Left lung (tissue), 10 donors: ENCODE measurements around the gene GNAL. TPM values are rescaled to one million over a fixed set of nuclear protein-coding genes. Genes with fewer than 3 reads are reported as not detected.

Experiments
- ATAC-seq: fragments of 200-7000 bp; cut with Tn5 transposase; one replicate; pipeline ENCODE4 v1.9.1; 2020; ENCODE audit warnings: moderate library complexity
- DNase-seq, 4 donors: peaks; one replicate each; pipeline ENCODE4 v3.0.0-alpha.2; 2013 to 2020
- H3K27ac ChIP-seq, 2 donors: fragments of 200-600 bp; sonication (generic) in 1 of 2; one replicate each; pipeline versions ENCODE4 v1.5.0 to v1.8.0; 2020 to 2021
- H3K27me3 ChIP-seq, 2 donors: fragments of 200-600 bp; sonication (generic) in 1 of 2; one replicate each; pipeline versions ENCODE4 v1.5.0 to v1.8.0; 2020 to 2021
- H3K36me3 ChIP-seq, 2 donors: fragments of 200-600 bp; sonication (generic) in 1 of 2; one replicate each; pipeline versions ENCODE4 v1.5.0 to v1.8.0; 2020 to 2021
- H3K4me1 ChIP-seq, 2 donors: fragments of 200-600 bp; one replicate each; pipeline ENCODE4 v1.8.0; 2021
- H3K4me3 ChIP-seq, 2 donors: fragments of 200-600 bp; sonication (generic) in 1 of 2; one replicate each; pipeline versions ENCODE4 v1.5.0 to v1.8.0; 2020 to 2021; ENCODE audit warnings: mild to moderate bottlenecking in 1 of 2
- H3K9me3 ChIP-seq, 2 donors: fragments of 200-600 bp; sonication (generic) in 1 of 2; one replicate each; pipeline versions ENCODE4 v1.5.0 to v1.8.0; 2020 to 2021
- intact Hi-C, 2 donors: fragments of 100-400 bp; cut with DNase I; formaldehyde crosslinking; loops; one replicate each; pipeline versions ENCODE4 v1.11.2 to v1.14.2; 2022
- polyA plus RNA-seq, 6 donors: library from polyadenylated mRNA; unstranded; fragments of 120-200 nt; gene quantifications; one replicate each; pipeline ENCODE4 v1.2.1, GENCODE V29; 2013; ENCODE audit not compliant: insufficient read length in 6 of 6
- total RNA-seq, 2 donors: library from RNA; stranded (reverse); fragmentation: NEBNext Ultra II Directional; extraction: Animal tissue kit (Norgen Biotek cat#: 25700); gene quantifications; one replicate each; pipeline ENCODE4 v1.2.1, GENCODE V29; 2021
- TF ChIP-seq, protein P1 (sequence below), 2 donors: fragments of 200-600 bp; sonication (generic) in 1 of 2; IDR thresholded peaks; one replicate each; pipeline versions ENCODE4 v1.5.0 to v1.8.0; 2021; ENCODE audit warnings: antibody characterized with exemption in 2 of 2
- donor health status: DM: no; HTN: yes; CAD: no.
- donor health status: DM: no; HTN: no; CAD: no.

The GNAL gene
- total and polyA plus RNA-seq, 8 donors, result 1.8 to 5.7 (median 2.8) TPM

DNA sequence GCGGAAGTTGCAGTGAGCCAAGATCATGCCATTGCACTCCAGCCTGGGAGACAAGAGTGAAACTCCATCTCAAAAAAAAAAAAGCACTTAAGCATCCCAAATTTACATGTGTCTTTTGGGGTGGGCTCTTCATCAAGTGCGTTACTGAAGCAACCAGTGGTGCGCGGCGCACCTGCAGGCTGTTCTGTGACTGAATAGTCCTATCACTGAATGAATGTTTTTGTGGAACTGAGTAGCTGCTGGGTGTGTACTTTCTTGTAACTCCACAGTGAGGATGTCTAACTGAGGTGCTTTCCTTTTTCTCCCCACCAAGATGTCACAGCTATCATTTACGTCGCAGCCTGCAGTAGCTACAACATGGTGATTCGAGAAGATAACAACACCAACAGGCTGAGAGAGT, 179.2 kb downstream of the GNAL start:
- ATAC-seq, result no peak
- no peaks in the 10 kb centered on the region for H3K4me1 ChIP-seq
- no peak overlapping the region for H3K4me3 ChIP-seq
- no peaks in the 10 kb centered on the region for H3K27me3 ChIP-seq
- H3K36me3 ChIP-seq, result no peaks in the 10 kb centered on the region
- intact Hi-C loops, result loop anchor here in 1 of 2 donors (10.0 kb wide), 1 partner anchor 133 kb away; no protein-coding TSS in a partner anchor
- DNase-seq, result no peak
- no peaks in the 10 kb centered on the region for H3K9me3 ChIP-seq
- TF ChIP-seq, protein P1, sequence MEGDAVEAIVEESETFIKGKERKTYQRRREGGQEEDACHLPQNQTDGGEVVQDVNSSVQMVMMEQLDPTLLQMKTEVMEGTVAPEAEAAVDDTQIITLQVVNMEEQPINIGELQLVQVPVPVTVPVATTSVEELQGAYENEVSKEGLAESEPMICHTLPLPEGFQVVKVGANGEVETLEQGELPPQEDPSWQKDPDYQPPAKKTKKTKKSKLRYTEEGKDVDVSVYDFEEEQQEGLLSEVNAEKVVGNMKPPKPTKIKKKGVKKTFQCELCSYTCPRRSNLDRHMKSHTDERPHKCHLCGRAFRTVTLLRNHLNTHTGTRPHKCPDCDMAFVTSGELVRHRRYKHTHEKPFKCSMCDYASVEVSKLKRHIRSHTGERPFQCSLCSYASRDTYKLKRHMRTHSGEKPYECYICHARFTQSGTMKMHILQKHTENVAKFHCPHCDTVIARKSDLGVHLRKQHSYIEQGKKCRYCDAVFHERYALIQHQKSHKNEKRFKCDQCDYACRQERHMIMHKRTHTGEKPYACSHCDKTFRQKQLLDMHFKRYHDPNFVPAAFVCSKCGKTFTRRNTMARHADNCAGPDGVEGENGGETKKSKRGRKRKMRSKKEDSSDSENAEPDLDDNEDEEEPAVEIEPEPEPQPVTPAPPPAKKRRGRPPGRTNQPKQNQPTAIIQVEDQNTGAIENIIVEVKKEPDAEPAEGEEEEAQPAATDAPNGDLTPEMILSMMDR (IDR thresholded peaks at IDR 0.05), result no peak
- no peak overlapping the region for H3K27ac ChIP-seq

DNA sequence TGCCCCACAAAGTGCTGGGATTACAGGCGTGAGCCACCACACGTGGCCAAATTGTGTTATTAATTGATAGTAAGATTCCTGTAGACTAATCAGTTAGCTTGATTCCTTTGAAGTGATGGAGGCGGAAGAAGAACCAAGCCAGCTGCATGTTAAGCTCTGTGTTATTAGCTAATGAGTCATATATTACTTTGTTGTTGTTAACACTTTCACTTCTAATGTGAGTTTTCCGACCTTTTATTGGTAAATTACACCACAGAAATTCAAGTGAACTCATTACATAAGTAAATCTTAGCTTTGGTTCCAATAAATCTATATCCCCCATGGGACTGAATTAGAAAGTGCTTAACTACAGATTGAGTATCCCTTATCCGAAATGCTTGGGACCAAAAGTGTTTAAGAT, 182.4 kb downstream of the GNAL start:
- no peak for ATAC-seq
- H3K27me3 ChIP-seq, result no peaks in the 10 kb centered on the region
- no peak for DNase-seq
- no peak overlapping the region for H3K4me3 ChIP-seq
- no peaks in the 10 kb centered on the region for H3K36me3 ChIP-seq
- intact Hi-C loops, result no loop called here
- no peaks in the 10 kb centered on the region for H3K9me3 ChIP-seq
- no peaks in the 10 kb centered on the region for H3K4me1 ChIP-seq
- H3K27ac ChIP-seq, result no peak overlapping the region
- TF ChIP-seq, protein P1 (IDR thresholded peaks at IDR 0.05), result no peak

DNA sequence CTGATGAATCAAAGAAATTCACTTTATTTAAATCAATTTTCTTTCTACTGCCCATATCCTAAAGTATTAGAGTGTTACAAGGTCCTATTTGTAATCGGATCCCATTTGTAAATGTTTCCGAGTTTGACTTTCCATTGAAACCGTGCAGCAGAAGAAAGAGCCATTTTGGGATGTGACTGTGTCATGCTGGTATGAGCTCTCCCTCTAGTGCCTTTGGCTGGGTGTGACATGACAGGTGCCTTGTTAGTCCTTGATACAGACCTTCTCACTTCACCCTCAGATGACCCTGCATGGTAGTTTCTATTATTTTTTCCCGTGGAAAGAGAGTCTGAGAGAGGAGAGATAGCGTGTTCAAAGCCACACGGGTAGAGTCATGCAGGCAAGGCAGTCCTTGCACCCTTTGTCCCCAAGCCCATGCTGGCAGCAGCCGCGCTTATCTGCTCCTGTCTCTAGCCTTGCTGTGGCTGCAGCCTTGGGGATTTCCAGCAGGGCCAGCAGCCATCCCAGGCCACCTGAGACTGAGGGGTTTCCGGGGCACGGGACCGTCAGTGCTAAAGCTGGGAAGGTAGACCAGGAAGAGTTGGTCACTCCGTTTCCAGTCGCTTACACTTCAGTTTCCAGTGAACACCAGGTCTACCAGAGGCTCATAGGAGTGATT, 183.5 kb downstream of the GNAL start:
- ATAC-seq (peak; percentile 94), DNase-seq (no peak)
- intact Hi-C loops, result no loop called here
- Histone ChIP-seq H3K36me3 (peaks cover 0 to 2% of the 10 kb centered on the region in 2 donors), H3K27me3 (no peaks in the 10 kb centered on the region), H3K27ac (no peak overlapping the region), H3K4me1 (no peaks in the 10 kb centered on the region), H3K9me3 (no peaks in the 10 kb centered on the region), H3K4me3 (no peak overlapping the region)
- TF ChIP-seq, protein P1 (IDR thresholded peaks at IDR 0.05), result peak in 1 of 2 donors; percentile 12

DNA sequence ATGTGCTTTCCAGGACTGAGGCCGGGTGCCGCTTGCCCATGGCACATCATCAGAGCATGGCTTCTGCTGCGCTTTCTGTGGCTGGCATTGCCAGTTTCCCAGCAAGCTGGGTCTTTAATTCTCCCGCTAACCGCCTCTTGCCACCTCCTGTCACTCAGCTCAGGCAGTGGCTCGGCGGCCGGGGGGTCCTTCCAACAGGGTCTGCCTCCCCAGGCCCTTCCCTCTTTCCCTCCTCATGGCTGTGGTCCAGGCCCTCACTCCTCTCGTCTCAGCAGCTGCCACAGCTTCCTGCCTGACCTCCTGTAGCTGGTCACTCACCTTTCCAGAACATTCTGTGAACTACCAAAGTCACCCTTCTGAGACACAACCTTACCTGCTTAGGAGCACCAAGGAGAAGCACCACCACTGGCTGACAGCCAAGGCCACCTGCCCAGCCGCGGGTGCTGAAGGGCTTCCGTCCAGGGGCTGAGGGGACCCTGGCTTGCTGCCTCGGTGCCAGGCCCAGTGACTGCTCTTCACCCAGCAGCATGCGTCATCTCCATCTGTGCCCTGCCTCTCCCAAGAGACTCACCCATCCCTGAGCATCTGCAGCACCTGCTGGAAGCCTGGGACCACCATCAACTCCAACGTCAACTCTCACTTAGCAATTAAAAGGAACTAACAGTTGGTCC, 184.7 kb downstream of the GNAL start:
- ATAC-seq (no peak), DNase-seq (no peak)
- Histone ChIP-seq H3K4me3 (no peak overlapping the region), H3K27ac (no peak overlapping the region), H3K27me3 (no peaks in the 10 kb centered on the region), H3K36me3 (peaks cover 0 to 4% of the 10 kb centered on the region in 2 donors), H3K9me3 (no peaks in the 10 kb centered on the region), H3K4me1 (no peaks in the 10 kb centered on the region)
- intact Hi-C loops, result no loop called here
- TF ChIP-seq, protein P1 (IDR thresholded peaks at IDR 0.05), result no peak

DNA sequence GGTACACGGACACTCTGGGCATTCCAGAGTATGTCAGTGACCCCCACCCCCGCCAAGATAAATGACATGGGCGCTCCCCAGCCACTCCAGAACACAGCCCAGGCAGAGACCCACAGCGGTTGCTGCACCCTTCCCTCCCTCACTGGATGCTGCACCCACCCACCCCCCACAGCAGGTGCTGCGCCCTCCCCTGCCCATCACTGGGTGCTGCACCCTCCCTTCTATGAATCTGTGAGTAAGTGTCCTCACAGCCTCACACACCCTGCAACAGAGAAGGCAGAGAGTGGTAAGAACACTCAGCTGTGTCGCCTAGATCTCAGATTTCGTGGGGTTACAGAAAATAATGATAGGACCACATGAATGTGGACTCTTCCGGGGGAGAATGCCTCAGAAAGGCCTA, 185.6 kb downstream of the GNAL start:
- no peaks in the 10 kb centered on the region for H3K4me1 ChIP-seq
- H3K36me3 ChIP-seq, result peaks cover 0 to 4% of the 10 kb centered on the region in 2 donors
- no peaks in the 10 kb centered on the region for H3K9me3 ChIP-seq
- DNase-seq, result no peak
- TF ChIP-seq, protein P1 (IDR thresholded peaks at IDR 0.05), result no peak
- no peak overlapping the region for H3K27ac ChIP-seq
- no peak overlapping the region for H3K4me3 ChIP-seq
- H3K27me3 ChIP-seq, result no peaks in the 10 kb centered on the region
- ATAC-seq, result no peak
- intact Hi-C loops, result no loop called here
